Measurements from ENCODE around the gene HOXD4.

Gene HOXD4
- 0 reads per million in 2 experiments for total RNA-seq

GRCh38 chr2:176151442-176152287 is at the start of gene HOXD4:
TSS of gene HOXD4 (plus strand) at chr2:176151550. CDS start at chr2:176151634, 84 bp downstream.
- no peak for DNase-seq (ENCODE audit: low read depth)

DNA sequence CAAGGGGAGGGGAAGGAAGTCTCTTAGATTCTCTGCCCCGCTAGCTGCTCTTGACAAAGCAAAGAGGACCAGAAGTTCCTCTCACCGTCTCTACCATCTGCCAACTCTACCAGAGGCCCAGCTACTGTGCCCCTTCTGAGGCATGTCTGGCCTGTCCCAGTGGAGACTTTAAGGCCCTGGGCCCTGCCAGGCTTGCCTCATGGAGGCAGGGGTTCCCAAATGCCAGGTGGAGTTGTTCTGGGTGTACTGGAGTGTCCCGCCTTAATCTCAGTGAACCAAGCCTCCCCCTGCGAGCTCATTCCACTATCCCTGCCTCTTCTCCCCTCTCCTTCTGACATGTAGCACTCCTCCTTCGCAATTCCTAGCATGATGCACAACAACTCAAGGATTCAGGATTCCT is 49.5 kb upstream of the HOXD4 start:
- DNase-seq (ENCODE audit: low read depth) = no peak

GRCh38 chr2:176102309-176102866 is 49.0 kb upstream of the HOXD4 start:
- no peak for DNase-seq (ENCODE audit: low read depth)

DNA sequence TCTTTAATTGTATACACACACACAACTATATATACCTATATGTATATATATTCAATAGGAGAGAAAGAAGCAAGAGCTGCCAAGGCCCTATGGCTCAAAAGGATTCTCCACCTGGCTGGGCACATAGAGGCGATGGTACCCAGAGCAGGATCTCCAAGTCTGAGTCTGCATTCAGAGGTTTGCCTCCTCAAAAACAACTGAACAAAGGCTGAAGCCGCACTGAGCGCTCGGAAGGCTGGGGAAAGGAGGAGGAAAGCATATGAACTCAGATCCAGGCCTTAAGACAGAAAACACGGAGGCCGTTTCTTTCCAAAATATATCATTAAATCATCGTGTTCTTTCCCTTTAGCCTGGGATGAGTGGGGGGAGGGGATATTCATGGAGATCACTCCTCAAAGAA is 48.2 kb upstream of the HOXD4 start:
- DNase-seq (ENCODE audit: low read depth) = no peak

GRCh38 chr2:176103742-176104315 is 47.5 kb upstream of the HOXD4 start:
- DNase-seq (ENCODE audit: low read depth) = no peak

GRCh38 chr2:176104316-176105077 is 46.9 kb upstream of the HOXD4 start:
- no peak for DNase-seq (ENCODE audit: low read depth)

DNA sequence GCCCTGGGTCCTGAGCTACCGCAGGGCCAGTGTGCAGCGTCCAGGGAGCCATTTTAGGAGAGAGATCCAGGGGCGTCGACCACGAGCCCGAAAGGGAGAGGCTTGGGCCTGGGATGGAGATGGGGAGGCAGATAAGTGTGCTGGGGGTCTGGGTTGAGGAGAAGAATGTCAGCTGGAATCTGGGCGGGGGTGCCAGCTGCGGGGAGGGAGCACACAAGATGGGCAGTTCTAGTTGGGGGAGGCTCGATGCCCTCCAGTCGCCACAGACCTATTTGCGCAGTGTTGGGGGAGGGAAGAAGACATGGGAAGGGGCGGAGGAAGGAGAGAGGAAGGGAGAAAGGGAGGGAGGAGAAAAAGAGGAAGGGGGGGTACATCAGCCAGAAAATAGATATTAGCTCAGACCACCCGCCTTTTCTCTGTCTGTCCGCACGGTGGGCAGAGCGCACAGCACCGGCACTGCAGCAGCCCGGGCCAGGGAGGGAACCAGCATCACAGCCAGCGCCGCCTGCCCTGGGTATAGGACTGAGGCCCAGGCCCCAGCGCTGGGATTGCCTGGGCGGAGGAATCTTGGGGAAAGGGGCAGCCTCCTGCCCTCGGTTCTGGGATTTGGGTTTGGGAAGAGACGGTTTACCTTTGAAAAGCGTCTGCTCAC is 46.1 kb upstream of the HOXD4 start:
- no peak for DNase-seq (ENCODE audit: low read depth)

- DNase-seq (ENCODE audit: low read depth) = no peak
Observed at GRCh38 chr2:176105730-176106580, 45.4 kb upstream of the HOXD4 start.

- no peak for DNase-seq (ENCODE audit: low read depth)
Observed at GRCh38 chr2:176106581-176107539, 44.5 kb upstream of the HOXD4 start, which contains the start of gene HOXD11. TSS of gene HOXD11 (plus strand) at chr2:176107280. CDS start at chr2:176107356, 76 bp downstream.

DNA sequence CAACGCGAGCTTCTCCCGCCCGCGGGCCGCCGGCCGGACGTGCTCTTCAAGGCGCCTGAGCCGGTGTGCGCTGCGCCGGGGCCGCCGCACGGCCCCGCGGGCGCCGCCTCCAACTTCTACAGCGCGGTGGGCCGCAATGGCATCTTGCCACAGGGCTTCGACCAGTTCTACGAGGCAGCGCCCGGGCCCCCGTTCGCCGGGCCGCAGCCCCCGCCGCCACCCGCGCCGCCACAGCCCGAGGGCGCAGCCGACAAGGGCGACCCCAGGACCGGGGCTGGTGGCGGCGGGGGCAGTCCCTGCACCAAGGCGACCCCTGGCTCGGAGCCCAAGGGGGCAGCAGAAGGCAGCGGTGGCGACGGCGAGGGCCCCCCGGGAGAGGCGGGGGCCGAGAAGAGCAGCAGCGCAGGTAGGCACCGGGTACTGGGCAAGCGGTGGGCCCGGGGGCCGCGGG is 43.6 kb upstream of the HOXD4 start:
- no peak for DNase-seq (ENCODE audit: low read depth)

- no peak for DNase-seq (ENCODE audit: low read depth)
Observed at GRCh38 chr2:176109192-176109901, 42.0 kb upstream of the HOXD4 start.

GRCh38 chr2:176109946-176110345 is 41.4 kb upstream of the HOXD4 start:
- DNase-seq (ENCODE audit: low read depth) = no peak

DNA sequence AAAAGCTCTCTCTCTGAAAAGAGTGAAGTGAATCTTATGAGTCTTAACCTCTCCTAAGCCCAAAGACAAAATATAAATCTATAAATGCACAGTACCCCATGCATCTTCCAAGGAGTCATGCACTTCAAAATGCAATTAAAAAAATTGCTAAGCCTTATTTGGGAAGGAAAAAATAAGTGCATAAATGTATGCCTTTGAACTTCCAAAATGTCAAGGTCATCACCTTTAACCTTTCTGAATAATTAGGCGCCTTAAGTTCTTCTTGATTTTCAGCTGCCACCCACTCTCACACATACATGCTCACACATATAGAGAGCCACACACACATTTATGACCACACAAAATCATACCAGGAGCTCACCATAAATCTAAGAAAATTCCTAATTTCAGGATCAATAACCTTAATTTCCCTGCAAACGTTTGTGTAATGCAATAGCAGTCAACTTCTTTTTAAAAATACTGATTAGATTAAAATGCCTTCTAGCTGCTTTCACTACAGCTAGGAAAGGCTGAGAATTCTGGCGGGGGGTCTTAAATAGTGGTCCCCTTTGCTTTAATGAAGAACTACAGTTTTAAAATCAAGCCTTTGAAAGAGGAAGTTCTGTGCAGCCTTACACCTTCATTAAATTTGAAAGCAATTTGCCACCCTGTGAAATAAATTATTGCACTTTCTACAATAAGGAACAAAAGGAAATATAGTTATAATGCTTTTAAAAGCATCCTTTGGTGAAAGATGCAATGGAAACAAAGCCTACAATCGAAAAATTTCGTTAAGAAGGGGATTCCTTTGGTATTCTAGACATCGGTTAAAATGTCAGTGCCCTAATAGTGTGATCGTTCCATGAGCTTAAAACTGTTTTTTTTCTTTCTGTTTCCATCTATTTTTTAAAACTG is 40.7 kb upstream of the HOXD4 start:
- DNase-seq (ENCODE audit: low read depth) = no peak

GRCh38 chr2:176111309-176111663 is 40.1 kb upstream of the HOXD4 start:
- no peak for DNase-seq (ENCODE audit: low read depth)

DNA sequence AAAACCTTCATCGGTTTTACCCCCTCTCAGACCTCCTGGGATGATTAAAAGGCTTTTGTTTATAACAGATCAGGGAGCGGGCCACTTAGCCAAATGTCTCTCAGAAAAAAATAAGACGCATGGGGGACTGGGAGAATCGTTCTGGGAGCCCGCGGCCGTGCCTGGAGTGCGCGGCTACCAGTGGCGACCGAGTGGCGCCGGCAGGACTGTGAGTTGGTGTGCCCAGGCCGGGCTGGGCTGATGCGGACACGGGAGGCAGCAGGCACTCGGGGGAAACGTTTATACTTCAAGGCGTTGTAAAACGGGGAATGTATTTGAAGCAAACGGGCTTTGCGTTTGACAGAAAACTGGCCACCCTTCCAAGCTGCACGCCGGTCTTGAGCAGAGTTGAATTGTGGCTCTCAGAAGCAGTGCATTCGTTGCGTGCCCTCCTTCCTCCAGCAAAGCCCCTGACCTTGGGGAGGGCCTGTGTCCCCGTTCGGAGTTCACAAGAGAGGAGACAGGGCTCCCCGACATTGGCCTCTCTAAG is 39.4 kb upstream of the HOXD4 start:
- no peak for DNase-seq (ENCODE audit: low read depth)

DNA sequence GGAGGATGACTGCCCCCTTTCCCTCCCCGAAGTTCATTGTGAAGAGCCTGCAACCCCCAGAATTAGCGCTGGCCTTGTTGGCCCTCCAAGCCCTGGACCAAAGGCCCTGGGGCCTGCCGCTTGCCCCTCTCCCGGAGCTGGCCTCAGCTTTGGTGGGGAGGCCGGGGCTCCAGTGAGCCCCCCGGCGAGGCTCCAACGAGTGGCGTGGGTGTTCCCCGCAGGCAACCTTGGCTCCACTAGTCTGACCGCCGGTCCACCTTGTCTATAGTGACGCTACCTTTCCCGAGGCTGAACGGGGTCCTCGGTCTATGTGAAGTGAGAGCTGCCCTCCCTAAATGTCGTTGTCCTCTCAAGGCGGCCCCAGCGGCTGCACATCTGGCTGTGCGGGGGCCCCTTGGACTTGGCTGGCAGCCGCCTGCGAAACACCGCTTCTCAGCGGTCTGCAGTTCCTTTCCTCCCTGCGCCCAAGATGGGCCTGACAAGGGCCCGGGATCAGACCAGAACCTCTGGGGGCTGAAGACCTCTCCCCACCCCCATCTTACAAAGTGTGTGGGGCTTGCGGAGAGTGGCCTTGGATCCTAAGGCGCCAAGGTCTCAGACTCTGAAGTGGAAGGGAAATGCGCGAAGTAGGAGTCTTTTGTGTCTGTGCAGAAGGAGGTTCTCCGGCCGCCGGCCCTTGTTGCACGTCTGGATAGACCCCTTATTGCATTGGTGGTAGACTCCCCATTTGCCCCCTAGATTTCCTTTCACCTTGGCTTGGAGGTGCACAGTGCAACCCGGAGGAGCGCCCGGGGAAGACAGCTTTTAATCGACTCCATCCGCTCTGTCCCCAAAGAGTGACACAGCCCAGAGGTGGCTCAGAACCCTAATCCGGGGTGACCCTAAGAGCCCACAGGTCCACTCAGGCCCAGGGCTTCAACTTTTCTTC is 38.7 kb upstream of the HOXD4 start:
- DNase-seq (ENCODE audit: low read depth) = no peak

All from T follicular helper cell (primary cell).